Gastrocnemius medialis (tissue), 4 donors: Measurements from ENCODE around the gene BCORL1.

Source experiments
- CTCF ChIP-seq, 5 experiments: fragments of 450-650 bp in 3 of 5; fragments of 200-600 bp in 2 of 5; sonication (generic) in 2 of 5; IDR thresholded peaks in 4 of 5; conservative IDR thresholded peaks in 1 of 5; 1 replicate in 4 of 5; 2 replicates in 1 of 5; pipeline ENCODE4 v1.5.1; 2016 to 2019; ENCODE audit warnings: antibody characterized with exemption in 5 of 5, mild to moderate bottlenecking in 3 of 5, moderate library complexity in 3 of 5
- POLR2A ChIP-seq, 2 donors: fragments of 450-650 bp; IDR thresholded peaks; one replicate each; pipeline ENCODE4 v1.6.1; 2017; ENCODE audit warnings: antibody characterized with exemption in 2 of 2, mild to moderate bottlenecking in 2 of 2, moderate library complexity in 2 of 2

GRCh38 chrX:130083107-130083490 lies 100.7 kb downstream of the BCORL1 start:
- TF ChIP-seq POLR2A (IDR thresholded peaks at IDR 0.05) (no peak), CTCF (IDR thresholded peaks at IDR 0.05 in 4 of 5, conservative IDR thresholded peaks at IDR 0.05 in 1 of 5) (no peak)
